H9 (cell line): Measurements from ENCODE around the gene TSPAN17. TPM values are rescaled to one million over a fixed set of nuclear protein-coding genes. Genes with fewer than 3 reads are reported as not detected.

ENCODE experiments used
- DNase-seq: peaks from one replicate; pipeline ENCODE4 v3.0.0-alpha.2; 2017
- H2AFZ ChIP-seq: one replicate; pipeline ENCODE4 v1.6.1; 2013; ENCODE audit warnings: mild to moderate bottlenecking, low read length, control low read depth, moderate library complexity
- H2AK5ac ChIP-seq: 2 replicates; pipeline ENCODE4 v1.6.1; 2013; ENCODE audit warnings: low read length, control low read depth, mixed read lengths; ENCODE audit not compliant: insufficient read length
- H2BK120ac ChIP-seq: one replicate; pipeline ENCODE4 v1.6.1; 2013; ENCODE audit warnings: low read depth, mild to moderate bottlenecking, low read length, control low read depth, inconsistent platforms; ENCODE audit not compliant: poor library complexity, severe bottlenecking
- H2BK12ac ChIP-seq: 2 replicates; pipeline ENCODE4 v1.6.1; 2013; ENCODE audit warnings: low read length, control low read depth, mixed read lengths, low read depth; ENCODE audit not compliant: insufficient read length
- H2BK15ac ChIP-seq: 2 replicates; pipeline ENCODE4 v1.6.1; 2013; ENCODE audit warnings: low read depth, low read length, control low read depth
- H2BK20ac ChIP-seq: one replicate; pipeline ENCODE4 v1.6.1; 2013; ENCODE audit warnings: low read depth, mild to moderate bottlenecking, low read length, control low read depth, inconsistent platforms; ENCODE audit not compliant: poor library complexity, severe bottlenecking
- H2BK5ac ChIP-seq: 2 replicates; pipeline ENCODE4 v1.6.1; 2013; ENCODE audit warnings: low read length, control low read depth, mixed read lengths; ENCODE audit not compliant: insufficient read length
- H3K14ac ChIP-seq: 2 replicates; pipeline ENCODE4 v1.6.1; 2013; ENCODE audit warnings: low read length, control low read depth; ENCODE audit not compliant: insufficient read depth
- H3K18ac ChIP-seq: 2 replicates; pipeline ENCODE4 v1.6.1; 2013; ENCODE audit warnings: low read depth, mild to moderate bottlenecking, mixed read lengths, low read length, control low read depth; ENCODE audit not compliant: insufficient read length
- H3K23ac ChIP-seq: 2 replicates; pipeline ENCODE4 v1.6.1; 2013; ENCODE audit warnings: low read length, control low read depth, mixed read lengths, low read depth; ENCODE audit not compliant: insufficient read length
- H3K23me2 ChIP-seq: 2 replicates; pipeline ENCODE4 v1.6.1; 2013; ENCODE audit warnings: low read depth, mild to moderate bottlenecking, mixed read lengths, low read length, control low read depth; ENCODE audit not compliant: insufficient read length, poor library complexity, severe bottlenecking
- H3K27ac ChIP-seq: 2 replicates; pipeline ENCODE4 v1.5.1; 2013; ENCODE audit warnings: low read length, control low read depth, mixed read lengths, low read depth; ENCODE audit not compliant: insufficient read length
- H3K27me3 ChIP-seq: 2 replicates; pipeline ENCODE4 v1.6.1; 2013; ENCODE audit warnings: low read length, control low read depth, inconsistent platforms; ENCODE audit not compliant: insufficient read depth
- H3K4ac ChIP-seq: 2 replicates; pipeline ENCODE4 v1.6.1; 2013; ENCODE audit warnings: low read depth, mild to moderate bottlenecking, control low read depth, inconsistent platforms, low read length, moderate library complexity
- H3K4me1 ChIP-seq: 2 replicates; pipeline ENCODE4 v1.6.1; 2013; ENCODE audit warnings: low read length, control low read depth, inconsistent platforms; ENCODE audit not compliant: insufficient read depth
- H3K4me2 ChIP-seq: 2 replicates; pipeline ENCODE4 v1.6.1; 2013; ENCODE audit warnings: low read length, control low read depth, mixed read lengths; ENCODE audit not compliant: insufficient read length, insufficient read depth
- H3K56ac ChIP-seq: 2 replicates; pipeline ENCODE4 v1.6.1; 2013; ENCODE audit warnings: low read depth, mild to moderate bottlenecking, mixed read lengths, low read length, control low read depth; ENCODE audit not compliant: insufficient read length
- H3K79me1 ChIP-seq: 2 replicates; pipeline ENCODE4 v1.6.1; 2013; ENCODE audit warnings: low read depth, mild to moderate bottlenecking, moderate library complexity, low read length, control low read depth, inconsistent platforms; ENCODE audit not compliant: insufficient read depth, poor library complexity, severe bottlenecking
- H3K79me2 ChIP-seq: 2 replicates; pipeline ENCODE4 v1.6.1; 2013; ENCODE audit warnings: low read length, control low read depth, inconsistent platforms; ENCODE audit not compliant: insufficient read depth
- H3K9ac ChIP-seq: 2 replicates; pipeline ENCODE4 v1.6.1; 2013; ENCODE audit warnings: low read length, control low read depth, mixed read lengths; ENCODE audit not compliant: insufficient read length; ENCODE audit errors: extremely low read depth
- H3K9me3 ChIP-seq: one replicate; pipeline ENCODE4 v1.6.1; 2013; ENCODE audit warnings: low read depth, low read length, inconsistent platforms; ENCODE audit not compliant: control insufficient read depth
- H3T11ph ChIP-seq: one replicate; pipeline ENCODE4 v1.6.1; 2013; ENCODE audit warnings: mild to moderate bottlenecking, low read length, control low read depth, inconsistent platforms
- H4K20me1 ChIP-seq: one replicate; pipeline ENCODE4 v1.6.1; 2013; ENCODE audit not compliant: control insufficient read depth, insufficient read length, insufficient read depth
- H4K5ac ChIP-seq: 2 replicates; pipeline ENCODE4 v1.6.1; 2013; ENCODE audit warnings: low read depth, mild to moderate bottlenecking, mixed read lengths, low read length, control low read depth; ENCODE audit not compliant: insufficient read length
- H4K8ac ChIP-seq: replicated peaks from 2 replicates; pipeline ENCODE4 v1.6.1; 2013; ENCODE audit warnings: low read length, control low read depth, mixed read lengths, low read depth; ENCODE audit not compliant: insufficient read length
- H4K91ac ChIP-seq: 2 replicates; pipeline ENCODE4 v1.6.1; 2013; ENCODE audit warnings: low read depth, mild to moderate bottlenecking, moderate library complexity, mixed read lengths, low read length, control low read depth; ENCODE audit not compliant: insufficient read length
- H3K27ac Mint-ChIP-seq, 3 experiments: 2 replicates in 2 of 3; 3 replicates in 1 of 3; pipeline ENCODE4 v1.8.0; 2020 to 2021; ENCODE audit warnings: mixed read lengths in 3 of 3, mild to moderate bottlenecking in 1 of 3, moderate library complexity in 1 of 3
- H3K27me3 Mint-ChIP-seq: 2 replicates; pipeline ENCODE4 v1.8.0; 2021; ENCODE audit warnings: low read depth, mild to moderate bottlenecking, moderate library complexity, mixed read lengths
- H3K36me3 Mint-ChIP-seq, 3 experiments: 2 replicates in 2 of 3; 3 replicates in 1 of 3; pipeline ENCODE4 v1.8.0; 2020 to 2021; ENCODE audit warnings: low read depth in 3 of 3, mixed read lengths in 3 of 3; ENCODE audit not compliant: insufficient read depth in 1 of 3
- H3K4me1 Mint-ChIP-seq, 2 experiments: 2 replicates each; pipeline ENCODE4 v1.8.0; 2020; ENCODE audit warnings: mixed read lengths in 2 of 2
- H3K4me3 Mint-ChIP-seq, 2 experiments: 2 replicates in 1 of 2; 3 replicates in 1 of 2; pipeline ENCODE4 v1.8.0; 2020 to 2021; ENCODE audit warnings: mild to moderate bottlenecking in 2 of 2, mixed read lengths in 2 of 2, moderate library complexity in 1 of 2
- H3K9me3 Mint-ChIP-seq, 2 experiments: 2 replicates in 1 of 2; 3 replicates in 1 of 2; pipeline ENCODE4 v1.8.0; 2020; ENCODE audit warnings: mild to moderate bottlenecking in 2 of 2, mixed read lengths in 2 of 2, moderate library complexity in 1 of 2
- WGBS: extraction: QIAGEN DNeasy Blood & Tissue Kit; methylation state at CpG from one replicate; pipeline ENCODE4 v1.1.7; 2013; ENCODE audit warnings: missing lambda C conversion rate, low lambda C conversion rate, mixed read lengths; ENCODE audit not compliant: insufficient read length; ENCODE audit errors: extremely low coverage; 5-methylcytosine and 5-hydroxymethylcytosine counted together
- total RNA-seq: library from RNA; stranded (reverse); gene quantifications from 2 replicates; pipeline ENCODE4 v1.2.1, GENCODE V29; 2021
- TF ChIP-seq, protein P1 (sequence below): fragments of 200-600 bp; sonication (generic); conservative IDR thresholded peaks from 3 replicates; pipeline ENCODE4 v1.8.0; 2021; ENCODE audit warnings: antibody characterized with exemption, mild to moderate bottlenecking

TSPAN17 gene
- total RNA-seq, 1 experiment from 2014 or later, result 46.8 TPM

DNA sequence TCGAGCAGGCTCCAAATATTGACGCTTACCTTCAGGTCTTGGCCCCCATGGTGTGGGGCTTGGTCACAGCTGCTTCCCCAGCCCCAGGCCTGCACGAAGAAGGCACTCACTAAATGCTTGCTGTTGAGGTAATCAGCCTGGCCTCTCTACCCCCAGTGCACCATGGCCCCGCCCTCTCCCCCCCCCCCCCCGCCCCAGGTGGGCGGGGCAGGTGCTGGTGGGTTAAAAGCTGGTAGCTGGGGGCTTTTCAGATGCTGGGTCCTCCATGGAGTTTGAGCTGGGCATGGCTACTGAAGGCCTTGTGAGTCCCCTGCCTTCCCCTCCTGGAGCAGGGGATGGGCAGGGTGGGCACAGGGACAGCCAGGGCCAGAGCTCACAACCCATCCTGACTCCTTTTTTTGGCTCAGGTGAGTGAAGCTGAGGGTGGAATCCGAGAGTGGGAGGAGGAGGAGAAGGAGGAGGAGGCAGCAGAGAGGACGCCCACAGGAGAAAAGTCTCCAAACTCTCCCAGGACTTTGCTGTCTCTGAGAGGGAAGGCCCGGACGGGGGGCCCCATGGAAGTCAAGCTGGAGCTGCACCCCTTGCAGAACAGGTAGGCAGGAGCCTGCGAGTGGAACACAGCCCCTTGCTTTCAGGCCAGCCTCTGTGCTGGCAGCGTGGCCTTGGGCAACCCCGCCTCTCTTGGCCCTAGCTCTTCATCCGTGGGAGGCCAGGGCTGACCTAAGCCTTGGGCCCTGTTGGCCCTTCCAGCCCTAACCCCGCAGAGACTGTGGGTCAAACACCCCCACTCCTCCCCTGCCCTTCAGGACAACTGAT, 4.4 kb upstream of the TSPAN17 start:
- Mint-ChIP-seq H3K27me3 (peaks cover 11% of the 10 kb centered on the region), H3K4me3 (peak overlapping the region in 1 of 2 experiments; percentile 53; a peak in 2 of 5 replicates), H3K4me1 (peaks cover 41 to 61% of the 10 kb centered on the region in 2 experiments), H3K36me3 (peaks cover 0 to 2% (median 0%) of the 10 kb centered on the region in 3 experiments; a peak in 1 of 7 replicates), H3K27ac (no peak overlapping the region), H3K9me3 (peaks cover 0 to 3% of the 10 kb centered on the region in 2 experiments; a peak in 2 of 5 replicates)
- no peak overlapping the region for H2BK15ac ChIP-seq
- no peak overlapping the region for H2BK120ac ChIP-seq
- no peak overlapping the region for H2BK5ac ChIP-seq
- no peak overlapping the region for H2BK20ac ChIP-seq
- peak; percentile 59 for DNase-seq
- no peaks in the 10 kb centered on the region for H3K79me2 ChIP-seq
- no peak overlapping the region for H3K9ac ChIP-seq
- WGBS, result no CpG with 5 or more reads among the region's 15 CpGs
- H3K79me1 ChIP-seq, result no peaks in the 10 kb centered on the region
- H4K8ac ChIP-seq, result no peak overlapping the region
- no peak overlapping the region for H3K18ac ChIP-seq
- H3K23me2 ChIP-seq, result peaks cover 5% of the 10 kb centered on the region
- no peak overlapping the region for H2AFZ ChIP-seq
- H3K4ac ChIP-seq, result no peak overlapping the region
- no peaks in the 10 kb centered on the region; the same call in 1 of the 2 replicates for H3K4me1 ChIP-seq
- no peak overlapping the region for H3K56ac ChIP-seq
- no peak overlapping the region for H3K23ac ChIP-seq
- TF ChIP-seq, protein P1, sequence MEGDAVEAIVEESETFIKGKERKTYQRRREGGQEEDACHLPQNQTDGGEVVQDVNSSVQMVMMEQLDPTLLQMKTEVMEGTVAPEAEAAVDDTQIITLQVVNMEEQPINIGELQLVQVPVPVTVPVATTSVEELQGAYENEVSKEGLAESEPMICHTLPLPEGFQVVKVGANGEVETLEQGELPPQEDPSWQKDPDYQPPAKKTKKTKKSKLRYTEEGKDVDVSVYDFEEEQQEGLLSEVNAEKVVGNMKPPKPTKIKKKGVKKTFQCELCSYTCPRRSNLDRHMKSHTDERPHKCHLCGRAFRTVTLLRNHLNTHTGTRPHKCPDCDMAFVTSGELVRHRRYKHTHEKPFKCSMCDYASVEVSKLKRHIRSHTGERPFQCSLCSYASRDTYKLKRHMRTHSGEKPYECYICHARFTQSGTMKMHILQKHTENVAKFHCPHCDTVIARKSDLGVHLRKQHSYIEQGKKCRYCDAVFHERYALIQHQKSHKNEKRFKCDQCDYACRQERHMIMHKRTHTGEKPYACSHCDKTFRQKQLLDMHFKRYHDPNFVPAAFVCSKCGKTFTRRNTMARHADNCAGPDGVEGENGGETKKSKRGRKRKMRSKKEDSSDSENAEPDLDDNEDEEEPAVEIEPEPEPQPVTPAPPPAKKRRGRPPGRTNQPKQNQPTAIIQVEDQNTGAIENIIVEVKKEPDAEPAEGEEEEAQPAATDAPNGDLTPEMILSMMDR, result no peak
- no peak overlapping the region for H3K27ac ChIP-seq
- no peak overlapping the region for H4K5ac ChIP-seq
- no peak overlapping the region for H2BK12ac ChIP-seq
- no peaks in the 10 kb centered on the region for H3K9me3 ChIP-seq
- H3K14ac ChIP-seq, result no peak overlapping the region
- no peaks in the 10 kb centered on the region for H4K20me1 ChIP-seq
- no peak overlapping the region for H4K91ac ChIP-seq
- H3K27me3 ChIP-seq, result no peaks in the 10 kb centered on the region
- no peak overlapping the region for H3T11ph ChIP-seq
- no peak overlapping the region for H3K4me2 ChIP-seq
- H2AK5ac ChIP-seq, result no peak overlapping the region
